ENCODE measurements around the gene STRA6.
"Not testable (repeated sequence)": the region's sequence is repeated elsewhere in the genome, so short reads cannot be mapped to it uniquely, and the experiment has no call there.

Gene STRA6

DNA sequence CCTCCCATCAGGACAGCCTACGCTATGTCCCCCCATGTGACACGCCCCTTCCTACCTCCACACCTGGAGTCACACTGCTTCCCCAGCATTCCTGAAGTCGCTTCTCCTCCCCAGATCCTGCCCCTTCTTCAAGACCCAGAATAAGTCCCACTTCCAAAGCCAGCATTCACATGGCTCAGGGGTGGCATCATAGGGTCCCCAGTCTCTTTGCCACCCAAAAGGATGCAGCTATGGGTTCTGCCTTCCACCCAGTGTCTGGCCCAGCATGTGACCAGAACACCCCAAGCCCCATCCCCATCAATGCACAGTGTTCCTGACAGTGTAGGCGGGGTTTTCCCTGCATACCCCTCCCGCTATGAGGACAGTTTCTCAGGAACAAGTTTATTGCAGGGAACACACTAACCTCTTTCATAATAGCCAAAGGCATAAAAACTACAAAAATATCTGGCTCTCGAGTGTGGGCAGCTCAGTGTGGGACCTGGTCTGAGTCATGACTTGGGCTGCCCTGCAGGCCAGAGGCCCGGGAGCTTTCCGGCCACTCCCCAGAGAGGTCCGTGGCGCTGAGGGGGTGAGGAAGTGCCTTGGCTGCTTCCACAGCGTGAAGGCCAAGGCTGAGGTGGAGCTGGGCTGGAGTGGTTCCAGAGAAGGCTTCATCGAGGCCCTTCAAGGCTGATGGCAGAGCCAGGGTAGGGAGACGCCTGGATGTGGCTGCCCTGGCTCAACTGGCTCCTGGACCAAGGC lies 23.3 kb downstream of the STRA6 start:
- DNase-seq, result no peak

DNA sequence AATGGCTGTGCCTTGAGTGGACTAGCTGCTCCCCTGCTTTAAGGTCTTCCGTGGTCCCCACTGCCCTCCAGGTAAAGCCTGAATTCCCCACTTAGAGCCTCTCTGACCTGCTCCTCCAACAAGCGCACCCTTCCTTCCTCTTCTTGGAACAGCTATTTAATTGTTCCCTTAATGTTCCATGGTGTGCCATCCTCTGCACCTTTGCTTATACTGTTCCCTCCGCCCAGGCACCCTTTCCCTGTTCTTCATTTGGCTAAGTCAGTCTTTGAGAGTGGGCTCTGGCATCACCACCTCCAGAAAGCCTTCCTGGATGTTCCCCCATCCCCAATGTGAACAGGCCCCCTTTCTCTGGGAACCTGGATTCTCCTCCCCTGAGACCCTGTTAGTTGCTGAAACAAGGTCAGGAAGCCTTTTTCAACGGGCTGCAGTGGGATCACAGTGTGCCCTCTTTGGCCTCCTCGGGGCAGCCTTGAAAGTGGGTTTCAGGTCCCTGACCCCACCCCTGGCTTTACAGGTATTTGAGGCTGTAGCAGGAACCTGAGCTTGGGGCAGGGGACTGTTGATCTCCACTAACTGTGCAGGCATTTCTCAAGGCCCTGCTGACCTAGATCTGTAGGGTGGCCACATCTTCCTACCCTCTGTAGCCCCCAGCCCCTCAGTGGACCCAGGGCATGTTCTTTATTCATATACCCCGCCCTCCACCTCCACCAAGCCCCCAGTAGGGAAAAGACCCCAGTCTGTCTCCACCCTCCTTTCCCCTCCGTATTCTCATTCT lies 24.1 kb downstream of the STRA6 start:
- DNase-seq, result no peak

DNA sequence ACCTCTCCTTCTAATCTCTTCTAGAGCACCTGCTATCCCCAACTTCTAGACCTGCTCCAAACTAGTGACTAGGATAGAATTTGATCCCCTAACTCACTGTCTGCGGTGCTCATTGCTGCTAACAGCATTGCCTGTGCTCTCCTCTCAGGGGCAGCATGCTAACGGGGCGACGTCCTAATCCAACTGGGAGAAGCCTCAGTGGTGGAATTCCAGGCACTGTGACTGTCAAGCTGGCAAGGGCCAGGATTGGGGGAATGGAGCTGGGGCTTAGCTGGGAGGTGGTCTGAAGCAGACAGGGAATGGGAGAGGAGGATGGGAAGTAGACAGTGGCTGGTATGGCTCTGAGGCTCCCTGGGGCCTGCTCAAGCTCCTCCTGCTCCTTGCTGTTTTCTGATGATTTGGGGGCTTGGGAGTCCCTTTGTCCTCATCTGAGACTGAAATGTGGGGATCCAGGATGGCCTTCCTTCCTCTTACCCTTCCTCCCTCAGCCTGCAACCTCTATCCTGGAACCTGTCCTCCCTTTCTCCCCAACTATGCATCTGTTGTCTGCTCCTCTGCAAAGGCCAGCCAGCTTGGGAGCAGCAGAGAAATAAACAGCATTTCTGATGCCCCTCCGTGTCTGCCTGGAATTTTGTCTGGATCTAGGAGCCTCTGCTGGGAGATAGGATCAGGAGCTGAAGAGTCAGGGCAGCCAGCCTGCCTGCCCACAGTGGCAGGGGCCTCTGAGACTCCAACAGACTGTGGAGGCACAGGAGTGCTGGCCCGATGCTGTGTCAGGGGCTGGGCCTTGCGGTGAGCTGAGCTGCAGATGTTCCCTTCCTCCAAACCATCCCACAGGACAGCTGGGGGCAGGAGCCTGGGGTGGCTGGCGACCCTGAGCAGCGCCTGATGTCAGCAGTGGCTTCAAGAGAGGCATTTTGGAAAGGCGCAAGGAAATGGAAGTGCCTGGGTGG lies 26.0 kb downstream of the STRA6 start:
- no peak for DNase-seq

DNA sequence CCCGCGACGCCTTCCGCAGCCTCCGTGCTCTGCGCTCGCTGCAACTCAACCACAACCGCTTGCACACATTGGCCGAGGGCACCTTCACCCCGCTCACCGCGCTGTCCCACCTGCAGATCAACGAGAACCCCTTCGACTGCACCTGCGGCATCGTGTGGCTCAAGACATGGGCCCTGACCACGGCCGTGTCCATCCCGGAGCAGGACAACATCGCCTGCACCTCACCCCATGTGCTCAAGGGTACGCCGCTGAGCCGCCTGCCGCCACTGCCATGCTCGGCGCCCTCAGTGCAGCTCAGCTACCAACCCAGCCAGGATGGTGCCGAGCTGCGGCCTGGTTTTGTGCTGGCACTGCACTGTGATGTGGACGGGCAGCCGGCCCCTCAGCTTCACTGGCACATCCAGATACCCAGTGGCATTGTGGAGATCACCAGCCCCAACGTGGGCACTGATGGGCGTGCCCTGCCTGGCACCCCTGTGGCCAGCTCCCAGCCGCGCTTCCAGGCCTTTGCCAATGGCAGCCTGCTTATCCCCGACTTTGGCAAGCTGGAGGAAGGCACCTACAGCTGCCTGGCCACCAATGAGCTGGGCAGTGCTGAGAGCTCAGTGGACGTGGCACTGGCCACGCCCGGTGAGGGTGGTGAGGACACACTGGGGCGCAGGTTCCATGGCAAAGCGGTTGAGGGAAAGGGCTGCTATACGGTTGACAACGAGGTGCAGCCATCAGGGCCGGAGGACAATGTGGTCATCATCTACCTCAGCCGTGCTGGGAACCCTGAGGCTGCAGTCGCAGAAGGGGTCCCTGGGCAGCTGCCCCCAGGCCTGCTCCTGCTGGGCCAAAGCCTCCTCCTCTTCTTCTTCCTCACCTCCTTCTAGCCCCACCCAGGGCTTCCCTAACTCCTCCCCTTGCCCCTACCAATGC lies 27.1 kb downstream of the STRA6 start:
- DNase-seq, result no peak

DNA sequence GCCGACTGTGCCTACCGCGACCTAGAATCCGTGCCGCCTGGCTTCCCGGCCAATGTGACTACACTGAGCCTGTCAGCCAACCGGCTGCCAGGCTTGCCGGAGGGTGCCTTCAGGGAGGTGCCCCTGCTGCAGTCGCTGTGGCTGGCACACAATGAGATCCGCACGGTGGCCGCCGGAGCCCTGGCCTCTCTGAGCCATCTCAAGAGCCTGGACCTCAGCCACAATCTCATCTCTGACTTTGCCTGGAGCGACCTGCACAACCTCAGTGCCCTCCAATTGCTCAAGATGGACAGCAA lies 27.7 kb downstream of the STRA6 start:
- DNase-seq, result no peak

DNA sequence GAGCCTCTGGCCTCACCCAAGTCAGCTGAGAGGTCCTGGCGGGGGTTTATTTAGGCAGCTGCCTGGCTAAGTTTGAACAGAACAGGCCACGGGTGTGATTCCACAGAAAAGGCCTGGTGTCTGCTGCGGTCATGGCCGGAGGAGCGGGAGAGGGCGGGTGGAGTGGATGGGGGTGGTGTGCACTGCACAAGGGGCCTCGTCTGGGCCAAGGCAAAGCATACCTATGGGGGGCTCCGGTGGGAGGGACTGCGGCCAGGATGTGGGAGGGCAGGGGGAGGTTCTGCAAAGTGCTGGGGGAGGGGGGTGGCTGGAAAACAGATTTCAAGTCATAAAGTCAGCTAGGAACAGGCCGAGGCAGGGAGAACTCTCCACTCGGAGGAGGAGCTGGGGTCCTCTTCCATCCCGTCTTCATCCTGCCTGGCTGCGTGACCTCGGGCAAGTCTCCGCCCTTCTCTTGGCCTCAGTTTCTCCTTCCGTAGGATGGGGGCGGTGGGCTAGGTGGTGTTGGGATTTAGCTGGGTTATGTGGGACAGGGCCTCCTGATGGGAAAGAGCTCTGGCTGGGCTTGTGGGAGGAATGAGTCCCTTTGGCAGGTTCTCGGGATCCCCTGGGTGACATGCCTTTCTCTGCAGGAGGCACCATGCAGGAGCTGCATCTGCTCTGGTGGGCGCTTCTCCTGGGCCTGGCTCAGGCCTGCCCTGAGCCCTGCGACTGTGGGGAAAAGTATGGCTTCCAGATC lies 28.2 kb downstream of the STRA6 start:
- no peak for DNase-seq

DNA sequence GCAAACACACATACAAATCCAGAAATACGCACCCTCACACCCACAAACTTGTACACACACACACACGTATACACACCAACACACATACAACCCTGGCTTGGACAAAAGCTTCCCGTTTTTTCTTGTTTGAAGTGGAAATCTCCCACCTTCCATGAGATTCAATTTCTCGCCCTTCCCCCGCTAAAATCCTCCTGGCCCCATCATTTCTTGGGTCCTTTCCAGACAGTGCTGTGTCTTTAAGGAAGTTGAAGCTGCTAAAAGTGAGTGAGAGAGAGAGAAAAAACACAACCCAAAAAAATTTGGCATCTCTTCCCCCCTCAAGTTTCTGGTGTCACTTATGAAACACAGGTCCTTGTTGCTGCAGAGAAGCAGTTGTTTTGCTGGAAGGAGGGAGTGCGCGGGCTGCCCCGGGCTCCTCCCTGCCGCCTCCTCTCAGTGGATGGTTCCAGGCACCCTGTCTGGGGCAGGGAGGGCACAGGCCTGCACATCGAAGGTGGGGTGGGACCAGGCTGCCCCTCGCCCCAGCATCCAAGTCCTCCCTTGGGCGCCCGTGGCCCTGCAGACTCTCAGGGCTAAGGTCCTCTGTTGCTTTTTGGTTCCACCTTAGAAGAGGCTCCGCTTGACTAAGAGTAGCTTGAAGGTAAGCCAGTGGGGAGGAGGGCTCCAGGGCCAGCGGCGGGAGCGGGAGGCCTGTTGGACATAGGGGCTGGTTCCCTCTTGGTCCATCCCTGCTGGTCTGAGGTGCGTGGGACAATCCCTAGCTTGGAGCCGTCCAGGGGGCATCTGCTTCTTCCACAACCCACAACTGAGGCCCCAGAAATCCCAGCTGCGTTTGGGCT lies 29.0 kb downstream of the STRA6 start, which contains the start of gene ISLR:
Gene ISLR, plus strand, starts transcription at position 331 of the 839 bp plus-strand sequence. CDS start 1,149 bp downstream, outside the sequence.
- no peak for DNase-seq

DNA sequence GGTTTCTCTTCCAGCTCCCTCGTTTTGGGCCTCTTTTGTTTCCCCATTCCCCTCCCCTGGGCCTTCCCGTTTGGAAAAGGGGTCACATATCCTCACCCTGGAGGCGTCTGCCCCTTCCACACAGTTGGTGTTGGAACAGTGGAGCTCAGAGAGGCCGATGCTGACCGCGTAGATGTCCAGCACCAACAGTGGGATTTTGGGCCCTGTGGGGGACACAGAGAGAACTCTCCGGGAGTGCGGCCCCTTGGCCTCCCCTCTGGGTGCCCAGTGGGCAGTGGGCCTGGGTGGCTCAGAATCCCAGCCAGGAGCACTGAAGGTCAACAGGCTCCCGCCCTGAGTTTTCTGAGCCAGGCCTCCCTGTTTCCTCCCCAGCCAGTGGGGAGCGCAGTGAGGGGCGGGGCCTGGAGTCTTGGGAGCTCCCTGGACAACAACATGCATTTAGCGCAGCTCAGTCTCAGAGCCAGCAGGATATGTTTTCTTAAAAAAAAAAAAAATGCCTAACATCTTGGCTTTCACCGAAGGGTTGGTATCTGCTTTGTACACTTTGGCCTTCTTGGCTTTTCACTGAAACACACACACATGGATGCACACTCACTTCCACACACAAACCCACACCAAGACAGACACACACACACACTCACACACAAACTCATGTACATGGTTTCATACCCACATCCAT lies 29.7 kb downstream of the STRA6 start:
- no peak for DNase-seq

DNA sequence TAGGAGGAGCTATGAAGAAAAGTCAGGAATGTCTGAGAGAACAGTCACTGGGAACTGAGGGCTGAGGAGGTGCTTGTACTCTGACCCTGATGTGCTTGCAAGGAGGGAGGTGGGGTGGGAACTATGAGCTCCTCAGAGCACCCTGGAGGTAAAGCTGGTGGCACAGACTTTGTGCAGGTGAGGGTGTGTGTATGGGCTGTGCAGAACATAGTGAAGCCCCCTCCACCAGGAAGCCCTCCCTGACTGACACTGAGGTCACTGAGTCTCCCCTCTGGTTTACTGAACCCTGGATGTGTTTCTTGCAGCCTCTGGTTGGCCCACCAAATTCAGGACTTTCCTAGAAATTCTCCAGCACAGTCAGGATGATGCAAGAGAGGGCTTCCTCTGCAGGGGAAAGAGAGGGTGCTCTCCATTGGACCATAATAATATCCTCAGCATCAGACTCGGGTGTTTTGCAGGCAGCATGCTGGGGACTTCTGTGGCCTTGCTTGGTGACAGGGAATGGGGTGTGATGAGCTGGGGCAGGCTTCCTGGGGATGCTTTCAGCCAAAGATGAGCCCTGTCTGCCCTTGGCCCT lies 30.5 kb downstream of the STRA6 start:
- no peak for DNase-seq

DNA sequence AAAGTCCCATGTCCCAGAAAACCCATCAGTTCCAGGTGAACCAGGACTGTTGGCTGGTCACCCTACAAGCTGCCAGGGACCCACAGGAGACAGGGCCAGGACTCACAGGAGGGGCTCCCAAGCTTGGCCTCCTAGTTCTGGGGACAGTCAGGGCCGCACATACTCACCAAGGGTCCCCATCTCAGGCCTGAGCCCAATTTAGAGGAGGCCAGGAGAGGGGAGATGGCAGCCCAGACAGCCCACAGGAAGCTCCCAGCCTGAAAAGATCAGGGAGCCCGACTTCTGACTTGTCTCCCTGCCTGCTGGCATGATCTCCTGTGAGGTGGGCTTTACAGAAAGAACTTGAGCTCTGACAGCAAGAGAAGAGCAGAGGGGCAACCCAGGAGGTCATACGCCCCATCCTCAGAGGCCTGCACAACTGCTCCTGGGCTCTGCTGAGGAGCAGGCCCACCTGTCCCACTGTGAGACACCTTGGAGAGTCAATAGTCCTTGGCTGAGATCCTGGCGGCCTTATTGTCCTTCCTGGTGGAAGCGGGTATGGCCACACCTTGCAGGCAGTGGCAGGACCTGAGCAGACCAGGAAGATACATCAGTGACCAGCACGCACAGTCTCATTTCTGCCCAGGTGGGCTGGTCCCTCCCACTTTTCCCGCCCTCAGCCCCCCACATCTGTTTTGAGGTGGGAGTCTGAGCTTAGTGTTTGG lies 31.6 kb downstream of the STRA6 start:
- no peak for DNase-seq

DNA sequence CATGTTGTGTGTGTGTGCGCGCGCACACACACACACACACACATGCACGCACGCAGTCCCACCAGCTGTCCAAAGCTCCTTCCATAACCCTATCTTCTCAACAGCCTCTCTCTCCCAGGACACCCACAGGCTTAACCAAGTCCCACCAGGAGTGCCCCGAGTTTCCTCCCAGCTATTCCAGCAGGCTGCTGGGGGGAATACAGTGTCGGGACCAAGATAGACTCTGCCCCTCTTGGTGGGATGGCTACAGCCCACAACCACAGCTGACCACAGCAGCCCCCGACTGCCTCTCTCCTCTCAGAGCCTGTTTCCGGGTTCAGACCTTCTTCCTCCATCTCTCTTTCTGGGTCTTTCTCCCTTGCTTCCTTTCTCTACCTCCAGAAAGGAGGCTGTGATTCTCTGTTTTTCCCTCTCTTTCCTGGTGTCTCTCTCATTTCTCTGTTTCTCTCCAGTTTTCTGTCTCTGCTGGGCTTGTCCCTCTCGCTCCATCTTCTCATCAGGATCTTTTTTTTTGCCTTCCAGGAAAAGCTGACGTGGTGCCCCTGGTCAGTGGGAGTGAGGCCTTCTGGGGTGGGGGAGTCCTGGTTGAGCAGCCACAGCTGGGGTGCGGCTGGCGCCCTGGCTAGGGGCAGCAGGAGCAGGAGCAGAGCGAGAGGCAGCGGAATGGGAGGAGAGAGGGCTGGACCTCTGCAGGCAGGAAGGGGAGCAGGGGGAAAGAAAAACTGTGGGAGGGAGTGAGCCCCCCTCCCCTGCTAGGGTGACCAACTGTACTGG lies 32.3 kb downstream of the STRA6 start:
- no peak for DNase-seq

DNA sequence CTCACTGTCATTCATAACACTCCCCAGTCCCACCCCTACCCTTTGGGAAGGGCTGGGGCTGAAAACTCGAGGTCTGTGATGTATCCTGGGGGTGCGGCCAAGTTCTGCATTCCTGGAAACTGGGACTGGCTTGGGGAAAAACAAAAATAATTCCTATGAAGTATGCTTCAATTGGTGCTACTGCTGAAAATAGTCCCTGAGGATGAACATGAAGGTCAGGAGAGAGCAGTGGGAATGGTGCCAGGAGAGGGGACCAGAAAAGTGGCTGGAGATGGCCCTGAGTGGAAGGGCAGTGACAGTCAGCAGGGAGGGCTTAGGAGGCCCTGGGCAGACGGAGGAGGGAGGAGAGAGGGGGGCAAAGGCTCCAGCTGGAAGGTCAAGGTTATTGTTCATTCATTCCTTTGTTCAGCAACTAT lies 33.9 kb downstream of the STRA6 start:
- no peak for DNase-seq

DNA sequence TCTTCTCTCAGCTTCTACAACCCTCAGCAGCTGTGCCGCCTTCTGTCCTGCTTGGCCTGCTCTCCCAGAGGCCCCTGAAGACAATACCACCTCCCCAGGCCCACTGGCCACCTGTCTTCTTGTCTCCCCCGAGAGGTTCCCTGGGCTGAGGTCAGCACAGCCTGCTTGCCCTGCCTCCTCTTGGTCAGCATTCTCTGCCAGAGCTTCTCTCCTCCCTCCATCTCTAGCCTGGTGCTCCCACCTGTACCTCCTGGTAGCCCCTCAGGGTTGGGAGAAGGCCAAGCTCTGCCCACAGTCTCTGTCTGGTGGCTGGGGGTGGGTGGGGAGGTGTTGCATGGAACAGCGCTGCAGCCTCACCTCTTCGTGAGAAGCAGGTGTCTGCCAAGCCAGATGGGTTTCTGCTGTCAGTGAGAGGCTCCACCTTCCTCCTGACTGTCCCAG lies 34.7 kb downstream of the STRA6 start:
- DNase-seq, result no peak

DNA sequence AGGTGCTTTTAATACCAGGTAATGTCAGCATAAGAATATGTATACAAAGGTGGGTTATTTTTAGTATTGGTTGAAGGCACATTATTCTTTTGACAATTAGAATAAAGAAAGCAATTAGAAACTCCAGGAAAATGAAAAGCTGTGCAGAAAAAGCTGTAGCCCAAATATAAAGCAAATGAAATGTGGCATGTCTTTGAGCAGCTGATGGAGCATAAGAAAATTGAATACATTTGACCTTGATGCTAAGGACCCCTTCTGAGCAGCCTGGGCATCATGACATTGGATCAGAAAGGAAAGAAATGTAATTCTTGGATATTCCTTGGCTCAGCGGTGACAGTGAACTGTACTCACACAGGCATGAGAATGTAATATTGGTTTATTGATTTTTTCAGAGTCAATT lies 37.1 kb downstream of the STRA6 start:
- DNase-seq, result no peak

DNA sequence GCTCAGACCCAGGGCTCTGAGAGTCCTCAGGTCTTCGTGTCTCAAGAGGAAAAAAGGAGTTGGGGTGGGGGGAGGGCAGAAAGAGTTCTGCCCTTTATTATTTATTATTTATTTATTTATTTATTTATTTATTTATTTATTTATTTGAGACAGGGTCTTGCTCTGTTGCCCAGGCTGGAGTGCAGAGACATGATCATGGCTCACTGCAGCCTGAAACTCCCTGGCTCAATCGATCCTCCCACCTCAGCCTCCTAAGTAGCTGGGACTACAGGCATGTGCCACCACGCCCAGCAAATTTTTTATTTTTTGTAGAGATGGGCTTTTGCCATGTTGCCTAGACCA lies 40.4 kb downstream of the STRA6 start:
- DNase-seq, result not testable (repeated sequence)

DNA sequence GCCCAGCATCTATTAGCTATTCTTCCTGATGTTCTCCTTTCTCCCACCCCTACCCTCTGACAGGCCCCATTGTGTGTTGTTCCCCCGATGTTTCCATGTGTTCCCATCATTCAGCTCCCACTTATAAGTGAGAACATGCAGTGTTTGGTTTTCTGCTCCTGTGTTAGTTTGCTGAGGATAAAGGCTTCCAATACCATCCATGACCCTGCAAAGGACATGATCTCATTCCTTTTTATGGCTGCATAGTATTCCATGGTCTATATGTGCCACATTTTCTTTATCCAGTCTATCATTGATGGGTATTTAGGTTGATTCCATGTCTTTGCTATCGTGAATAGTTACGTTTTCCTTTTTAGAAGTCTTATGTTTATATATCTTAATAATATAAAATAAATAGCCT lies 42.2 kb downstream of the STRA6 start:
- DNase-seq, result not testable (repeated sequence)

DNA sequence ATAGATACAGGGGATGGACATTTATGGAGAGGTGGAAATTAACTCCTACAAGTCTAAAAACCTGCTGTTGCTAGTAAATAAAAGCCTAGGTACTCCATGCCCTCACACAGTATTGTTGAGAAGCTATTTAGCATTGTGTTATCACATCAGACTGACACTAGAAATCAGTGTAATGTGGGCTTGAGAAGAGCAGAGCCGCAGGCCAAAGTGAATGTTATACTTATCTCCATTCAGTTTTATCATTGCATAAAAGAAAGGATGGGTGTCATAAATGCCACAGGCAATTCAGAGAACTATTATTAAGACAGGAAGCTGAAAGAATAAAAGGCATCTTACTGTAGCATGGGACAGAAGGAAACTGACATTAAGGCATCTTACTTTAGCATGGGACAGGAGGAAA lies 42.8 kb downstream of the STRA6 start:
- DNase-seq, result no peak

Measured in activated CD8-positive, alpha-beta memory T cell treated with anti-CD3 and anti-CD28 coated beads, Interleukin-2, amount 50 U/mL, for 4 hours (primary cell).